ENCODE measurements around the gene CDH13.
A peak's percentile ranks its signal among the peaks of the same experiment; 100 is the strongest.

Gene CDH13

DNA sequence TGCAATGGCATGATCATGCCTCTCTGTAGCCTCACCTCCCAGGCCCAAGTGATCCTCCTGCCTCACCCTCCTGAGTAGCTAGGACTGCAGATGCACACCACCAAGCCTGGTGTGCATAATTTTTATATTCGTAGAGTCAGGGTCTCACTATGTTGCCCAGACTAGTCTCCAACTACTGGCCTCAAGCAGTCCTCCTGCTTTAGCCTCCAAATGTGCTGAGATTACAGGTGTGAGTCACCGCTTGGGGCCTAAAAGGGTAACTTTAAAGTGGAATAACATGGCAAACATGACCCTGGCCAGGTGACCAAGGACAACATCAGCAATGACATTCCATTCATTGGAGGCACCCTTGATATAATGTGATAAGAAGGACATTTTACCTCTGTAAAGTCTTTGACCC, 1207.2 kb downstream of the CDH13 start:
- TF ChIP-seq CSDC2 (CRISPR knock-in tag; IDR thresholded peaks at IDR 0.05) (no peak), BACH2 (CRISPR knock-in tag; IDR thresholded peaks at IDR 0.05; ENCODE audit: borderline replicate concordance) (no peak), ESRRG (CRISPR knock-in tag; IDR thresholded peaks at IDR 0.05) (no peak), RARB (CRISPR knock-in tag; IDR thresholded peaks at IDR 0.05) (no peak), TCF4 (CRISPR knock-in tag; IDR thresholded peaks at IDR 0.05; ENCODE audit: borderline replicate concordance) (no peak), ARNTL (CRISPR knock-in tag; IDR thresholded peaks at IDR 0.05; ENCODE audit: borderline replicate concordance, low read depth) (no peak)
- TF ChIP-seq, protein P1, sequence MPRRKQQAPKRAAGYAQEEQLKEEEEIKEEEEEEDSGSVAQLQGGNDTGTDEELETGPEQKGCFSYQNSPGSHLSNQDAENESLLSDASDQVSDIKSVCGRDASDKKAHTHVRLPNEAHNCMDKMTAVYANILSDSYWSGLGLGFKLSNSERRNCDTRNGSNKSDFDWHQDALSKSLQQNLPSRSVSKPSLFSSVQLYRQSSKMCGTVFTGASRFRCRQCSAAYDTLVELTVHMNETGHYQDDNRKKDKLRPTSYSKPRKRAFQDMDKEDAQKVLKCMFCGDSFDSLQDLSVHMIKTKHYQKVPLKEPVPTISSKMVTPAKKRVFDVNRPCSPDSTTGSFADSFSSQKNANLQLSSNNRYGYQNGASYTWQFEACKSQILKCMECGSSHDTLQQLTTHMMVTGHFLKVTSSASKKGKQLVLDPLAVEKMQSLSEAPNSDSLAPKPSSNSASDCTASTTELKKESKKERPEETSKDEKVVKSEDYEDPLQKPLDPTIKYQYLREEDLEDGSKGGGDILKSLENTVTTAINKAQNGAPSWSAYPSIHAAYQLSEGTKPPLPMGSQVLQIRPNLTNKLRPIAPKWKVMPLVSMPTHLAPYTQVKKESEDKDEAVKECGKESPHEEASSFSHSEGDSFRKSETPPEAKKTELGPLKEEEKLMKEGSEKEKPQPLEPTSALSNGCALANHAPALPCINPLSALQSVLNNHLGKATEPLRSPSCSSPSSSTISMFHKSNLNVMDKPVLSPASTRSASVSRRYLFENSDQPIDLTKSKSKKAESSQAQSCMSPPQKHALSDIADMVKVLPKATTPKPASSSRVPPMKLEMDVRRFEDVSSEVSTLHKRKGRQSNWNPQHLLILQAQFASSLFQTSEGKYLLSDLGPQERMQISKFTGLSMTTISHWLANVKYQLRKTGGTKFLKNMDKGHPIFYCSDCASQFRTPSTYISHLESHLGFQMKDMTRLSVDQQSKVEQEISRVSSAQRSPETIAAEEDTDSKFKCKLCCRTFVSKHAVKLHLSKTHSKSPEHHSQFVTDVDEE (CRISPR knock-in tag; IDR thresholded peaks at IDR 0.05): no peak
- TF ChIP-seq, protein P2, sequence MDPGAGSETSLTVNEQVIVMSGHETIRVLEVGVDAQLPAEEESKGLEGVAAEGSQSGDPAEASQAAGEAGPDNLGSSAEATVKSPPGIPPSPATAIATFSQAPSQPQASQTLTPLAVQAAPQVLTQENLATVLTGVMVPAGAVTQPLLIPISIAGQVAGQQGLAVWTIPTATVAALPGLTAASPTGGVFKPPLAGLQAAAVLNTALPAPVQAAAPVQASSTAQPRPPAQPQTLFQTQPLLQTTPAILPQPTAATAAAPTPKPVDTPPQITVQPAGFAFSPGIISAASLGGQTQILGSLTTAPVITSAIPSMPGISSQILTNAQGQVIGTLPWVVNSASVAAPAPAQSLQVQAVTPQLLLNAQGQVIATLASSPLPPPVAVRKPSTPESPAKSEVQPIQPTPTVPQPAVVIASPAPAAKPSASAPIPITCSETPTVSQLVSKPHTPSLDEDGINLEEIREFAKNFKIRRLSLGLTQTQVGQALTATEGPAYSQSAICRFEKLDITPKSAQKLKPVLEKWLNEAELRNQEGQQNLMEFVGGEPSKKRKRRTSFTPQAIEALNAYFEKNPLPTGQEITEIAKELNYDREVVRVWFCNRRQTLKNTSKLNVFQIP (CRISPR knock-in tag; IDR thresholded peaks at IDR 0.05; ENCODE audit: borderline replicate concordance, low read depth): no peak
- ATAC-seq: no peak

DNA sequence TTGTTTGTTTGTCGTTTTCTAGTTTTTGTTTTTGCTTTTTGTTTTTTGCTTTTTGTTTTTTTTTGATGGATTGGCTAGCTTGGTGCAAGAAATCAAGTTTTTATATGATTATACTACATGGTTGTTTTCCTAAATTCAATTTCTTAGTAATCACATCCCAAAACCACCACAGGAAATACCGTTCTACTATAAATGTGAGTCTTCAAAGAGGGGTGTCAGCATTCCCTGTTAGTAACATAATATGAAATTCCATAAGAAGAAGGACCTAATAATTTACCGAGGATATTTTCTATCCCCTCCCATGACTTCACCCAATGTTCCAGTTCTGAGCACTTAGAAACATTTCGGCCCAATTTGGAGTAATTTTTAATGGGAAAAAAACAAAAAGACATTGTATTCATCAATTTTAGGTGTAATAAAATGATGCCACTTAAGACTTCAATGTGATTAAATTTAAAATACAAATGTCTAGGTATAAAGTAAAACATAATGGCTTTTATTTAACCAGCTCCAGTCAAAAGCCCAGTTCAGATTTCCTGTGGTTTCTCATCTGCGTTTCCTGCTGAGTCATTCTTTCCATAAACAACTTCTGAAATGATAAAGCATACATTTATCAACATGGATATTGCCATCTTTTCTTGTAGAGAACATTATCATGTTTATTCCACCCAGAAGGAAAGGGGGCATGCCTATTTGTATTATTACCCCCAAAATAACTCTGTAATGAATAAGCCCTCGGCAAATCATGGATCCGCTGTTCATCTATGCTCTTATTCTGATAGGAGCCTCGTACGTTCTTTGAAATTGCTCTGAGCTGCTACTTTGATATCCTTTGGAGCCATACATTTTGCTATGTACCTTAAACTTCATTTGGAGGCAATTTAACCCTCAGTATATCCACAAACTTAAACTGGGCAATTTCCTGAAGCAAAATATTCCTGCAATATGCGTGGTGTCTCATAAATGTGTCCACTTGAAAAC, 1209.1 kb downstream of the CDH13 start:
- TF ChIP-seq ZC3H10 (CRISPR knock-in tag; IDR thresholded peaks at IDR 0.05): 0 out of 2 replicates have a peak, but pooled peaks have one; percentile 27
- TF ChIP-seq CSDC2 (CRISPR knock-in tag; IDR thresholded peaks at IDR 0.05): no peak
- no peak for TF ChIP-seq OSR1 (CRISPR knock-in tag; IDR thresholded peaks at IDR 0.05)
- no peak for TF ChIP-seq ZFP3 (CRISPR knock-in tag; IDR thresholded peaks at IDR 0.05)
- TF ChIP-seq, protein P3, sequence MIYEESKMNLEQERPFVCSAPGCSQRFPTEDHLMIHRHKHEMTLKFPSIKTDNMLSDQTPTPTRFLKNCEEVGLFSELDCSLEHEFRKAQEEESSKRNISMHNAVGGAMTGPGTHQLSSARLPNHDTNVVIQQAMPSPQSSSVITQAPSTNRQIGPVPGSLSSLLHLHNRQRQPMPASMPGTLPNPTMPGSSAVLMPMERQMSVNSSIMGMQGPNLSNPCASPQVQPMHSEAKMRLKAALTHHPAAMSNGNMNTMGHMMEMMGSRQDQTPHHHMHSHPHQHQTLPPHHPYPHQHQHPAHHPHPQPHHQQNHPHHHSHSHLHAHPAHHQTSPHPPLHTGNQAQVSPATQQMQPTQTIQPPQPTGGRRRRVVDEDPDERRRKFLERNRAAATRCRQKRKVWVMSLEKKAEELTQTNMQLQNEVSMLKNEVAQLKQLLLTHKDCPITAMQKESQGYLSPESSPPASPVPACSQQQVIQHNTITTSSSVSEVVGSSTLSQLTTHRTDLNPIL (CRISPR knock-in tag; IDR thresholded peaks at IDR 0.05; ENCODE audit: low read depth): no peak
- TF ChIP-seq, protein P4, sequence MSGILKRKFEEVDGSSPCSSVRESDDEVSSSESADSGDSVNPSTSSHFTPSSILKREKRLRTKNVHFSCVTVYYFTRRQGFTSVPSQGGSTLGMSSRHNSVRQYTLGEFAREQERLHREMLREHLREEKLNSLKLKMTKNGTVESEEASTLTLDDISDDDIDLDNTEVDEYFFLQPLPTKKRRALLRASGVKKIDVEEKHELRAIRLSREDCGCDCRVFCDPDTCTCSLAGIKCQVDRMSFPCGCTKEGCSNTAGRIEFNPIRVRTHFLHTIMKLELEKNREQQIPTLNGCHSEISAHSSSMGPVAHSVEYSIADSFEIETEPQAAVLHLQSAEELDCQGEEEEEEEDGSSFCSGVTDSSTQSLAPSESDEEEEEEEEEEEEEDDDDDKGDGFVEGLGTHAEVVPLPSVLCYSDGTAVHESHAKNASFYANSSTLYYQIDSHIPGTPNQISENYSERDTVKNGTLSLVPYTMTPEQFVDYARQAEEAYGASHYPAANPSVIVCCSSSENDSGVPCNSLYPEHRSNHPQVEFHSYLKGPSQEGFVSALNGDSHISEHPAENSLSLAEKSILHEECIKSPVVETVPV (CRISPR knock-in tag; IDR thresholded peaks at IDR 0.05): no peak
- 0 out of 2 replicates have a peak, but pooled peaks have one; percentile 25 for TF ChIP-seq ISL1 (CRISPR knock-in tag; IDR thresholded peaks at IDR 0.05)
- no peak for TF ChIP-seq TCF4 (CRISPR knock-in tag; IDR thresholded peaks at IDR 0.05; ENCODE audit: borderline replicate concordance)
- TF ChIP-seq RARB (CRISPR knock-in tag; IDR thresholded peaks at IDR 0.05): no peak
- ATAC-seq: peak; percentile 65

DNA sequence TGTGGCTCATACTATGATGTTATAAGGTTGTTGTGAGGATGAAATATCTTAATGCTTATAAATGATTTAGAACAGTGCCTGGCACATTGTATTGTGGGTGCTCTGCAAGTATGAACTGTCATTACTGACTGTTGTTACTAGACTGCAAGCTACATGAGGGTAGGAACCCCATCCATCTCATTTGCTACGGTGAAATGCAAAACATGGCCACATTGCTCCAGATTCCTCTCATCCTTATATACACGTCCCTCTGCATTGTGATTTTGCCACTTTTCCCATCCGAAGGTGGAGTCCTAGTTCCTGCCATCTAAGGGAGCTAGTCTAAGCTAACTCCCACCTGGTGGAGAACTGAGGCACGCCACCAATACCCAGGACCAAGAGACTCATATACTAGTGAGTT, 1210.8 kb downstream of the CDH13 start:
- ATAC-seq: no peak
- TF ChIP-seq GLIS3 (CRISPR knock-in tag; IDR thresholded peaks at IDR 0.05) (no peak), ISL1 (CRISPR knock-in tag; IDR thresholded peaks at IDR 0.05) (no peak), PPARA (CRISPR knock-in tag; IDR thresholded peaks at IDR 0.05; ENCODE audit: borderline replicate concordance) (no peak), OSR1 (CRISPR knock-in tag; IDR thresholded peaks at IDR 0.05) (no peak)
- TF ChIP-seq, protein P3 (CRISPR knock-in tag; IDR thresholded peaks at IDR 0.05; ENCODE audit: low read depth): no peak
- TF ChIP-seq, protein P1 (CRISPR knock-in tag; IDR thresholded peaks at IDR 0.05): no peak

Measured in SK-N-SH treated with all-trans-retinoic acid at 6 μM for 48 hours (cell line).